LNCAP (cell line): Measurements from ENCODE around the gene CATSPER3.

ENCODE experiments used
- TF ChIP-seq, protein P1 (sequence below): fragments of 450-650 bp; IDR thresholded peaks from 2 replicates; pipeline ENCODE4 v1.5.1; 2017; ENCODE audit warnings: mild to moderate bottlenecking

The CATSPER3 gene

GRCh38 chr5:134938030-134938429, 29.7 kb upstream of the CATSPER3 start:
- TF ChIP-seq, protein P1, sequence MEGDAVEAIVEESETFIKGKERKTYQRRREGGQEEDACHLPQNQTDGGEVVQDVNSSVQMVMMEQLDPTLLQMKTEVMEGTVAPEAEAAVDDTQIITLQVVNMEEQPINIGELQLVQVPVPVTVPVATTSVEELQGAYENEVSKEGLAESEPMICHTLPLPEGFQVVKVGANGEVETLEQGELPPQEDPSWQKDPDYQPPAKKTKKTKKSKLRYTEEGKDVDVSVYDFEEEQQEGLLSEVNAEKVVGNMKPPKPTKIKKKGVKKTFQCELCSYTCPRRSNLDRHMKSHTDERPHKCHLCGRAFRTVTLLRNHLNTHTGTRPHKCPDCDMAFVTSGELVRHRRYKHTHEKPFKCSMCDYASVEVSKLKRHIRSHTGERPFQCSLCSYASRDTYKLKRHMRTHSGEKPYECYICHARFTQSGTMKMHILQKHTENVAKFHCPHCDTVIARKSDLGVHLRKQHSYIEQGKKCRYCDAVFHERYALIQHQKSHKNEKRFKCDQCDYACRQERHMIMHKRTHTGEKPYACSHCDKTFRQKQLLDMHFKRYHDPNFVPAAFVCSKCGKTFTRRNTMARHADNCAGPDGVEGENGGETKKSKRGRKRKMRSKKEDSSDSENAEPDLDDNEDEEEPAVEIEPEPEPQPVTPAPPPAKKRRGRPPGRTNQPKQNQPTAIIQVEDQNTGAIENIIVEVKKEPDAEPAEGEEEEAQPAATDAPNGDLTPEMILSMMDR, result no peak

GRCh38 chr5:134939500-134939899, 28.2 kb upstream of the CATSPER3 start:
- TF ChIP-seq, protein P1, result no peak

GRCh38 chr5:134943547-134943946, 24.2 kb upstream of the CATSPER3 start:
- TF ChIP-seq, protein P1, result no peak

DNA sequence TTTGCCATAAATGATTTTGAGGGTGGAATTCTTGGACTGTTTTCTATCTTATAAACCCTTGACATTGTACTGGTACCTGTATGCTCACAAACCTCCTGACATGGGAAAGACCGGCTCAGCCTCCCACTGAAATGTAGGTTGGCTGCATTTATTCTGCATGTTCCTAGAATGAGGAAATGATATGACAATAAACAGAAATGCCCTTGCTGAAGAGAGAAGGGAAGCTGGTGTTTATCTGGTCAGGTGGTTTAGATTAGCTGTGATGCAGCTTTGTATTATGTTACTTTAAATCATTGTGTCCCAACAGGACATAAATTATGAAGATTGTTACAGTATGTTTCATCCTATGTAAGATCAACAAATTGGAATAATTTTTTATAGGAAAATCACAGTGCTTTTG, 23.1 kb upstream of the CATSPER3 start:
- TF ChIP-seq, protein P1, result no peak

GRCh38 chr5:134945041-134945440, 22.7 kb upstream of the CATSPER3 start:
- TF ChIP-seq, protein P1, result no peak

- TF ChIP-seq, protein P1, result no peak
Observed at GRCh38 chr5:134948911-134949310, 18.8 kb upstream of the CATSPER3 start.

DNA sequence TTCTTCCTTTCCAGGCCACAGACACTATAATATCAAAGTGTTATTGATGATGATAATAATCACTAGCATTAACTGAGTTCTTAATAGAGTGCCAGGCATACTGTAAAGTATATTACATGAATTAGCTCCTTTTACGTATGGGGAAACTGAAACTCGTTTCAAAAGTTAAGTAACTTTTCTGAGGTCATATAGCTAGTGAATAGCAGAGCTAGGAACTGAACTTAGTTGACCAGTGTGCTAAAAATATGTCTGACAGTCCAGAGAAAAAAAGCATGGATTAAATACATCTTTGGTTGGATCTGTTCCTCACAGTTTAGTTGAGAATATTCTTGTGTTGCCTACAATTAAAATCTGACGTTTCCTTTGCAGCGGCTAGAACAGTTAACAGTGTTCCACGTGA, 18.4 kb upstream of the CATSPER3 start:
- TF ChIP-seq, protein P1, result no peak

GRCh38 chr5:134957920-134958608, 9.6 kb upstream of the CATSPER3 start:
- TF ChIP-seq, protein P1, result no peak
